BJ (cell line): ENCODE results near the gene RENBP. TPM values are rescaled to one million over a fixed set of nuclear protein-coding genes. Genes with fewer than 3 reads are reported as not detected.

Source experiments
- CTCF ChIA-PET: fragments of 350-600 bp; formaldehyde crosslinking; extraction: SDS; loops from one replicate; lab custom pipeline; 2021; ENCODE audit warnings: antibody characterized with exemption, inconsistent platforms; lab: Yijun Ruan, JAX
- POLR2A ChIA-PET: fragments of 300-600 bp; sonication (Branson Sonifier 250); formaldehyde crosslinking; extraction: SDS; loops from one replicate; lab custom pipeline; 2021; ENCODE audit warnings: antibody characterized with exemption; lab: Charles Lee
- DNase-seq: peaks from one replicate; pipeline ENCODE4 v3.0.0-alpha.2; 2011; ENCODE audit warnings: low read depth
- H3K27me3 ChIP-seq: 2 replicates; pipeline ENCODE4 v1.6.0; 2011; ENCODE audit warnings: low read length; ENCODE audit not compliant: control insufficient read depth, insufficient read depth
- H3K36me3 ChIP-seq: 2 replicates; pipeline ENCODE4 v1.5.1; 2011; ENCODE audit warnings: low read length; ENCODE audit not compliant: control insufficient read depth, insufficient read depth
- H3K4me3 ChIP-seq: 2 replicates; pipeline ENCODE4 v1.5.1; 2011; ENCODE audit warnings: low read depth, mild to moderate bottlenecking, control low read depth, low read length
- polyA plus RNA-seq: library from polyadenylated mRNA; depleted of rRNA; stranded (reverse); fragments of >200 nt; gene quantifications from 2 replicates; pipeline ENCODE4 v1.2.3, GENCODE V29; 2011
- TF ChIP-seq, protein P1 (sequence below): IDR thresholded peaks from 2 replicates; pipeline ENCODE4 v1.5.1; 2011; ENCODE audit warnings: low read depth, mild to moderate bottlenecking, control low read depth, inconsistent platforms, low read length, moderate library complexity; ENCODE audit not compliant: insufficient read depth

RENBP gene
- polyA plus RNA-seq, 1 experiment: 0.43 TPM

DNA sequence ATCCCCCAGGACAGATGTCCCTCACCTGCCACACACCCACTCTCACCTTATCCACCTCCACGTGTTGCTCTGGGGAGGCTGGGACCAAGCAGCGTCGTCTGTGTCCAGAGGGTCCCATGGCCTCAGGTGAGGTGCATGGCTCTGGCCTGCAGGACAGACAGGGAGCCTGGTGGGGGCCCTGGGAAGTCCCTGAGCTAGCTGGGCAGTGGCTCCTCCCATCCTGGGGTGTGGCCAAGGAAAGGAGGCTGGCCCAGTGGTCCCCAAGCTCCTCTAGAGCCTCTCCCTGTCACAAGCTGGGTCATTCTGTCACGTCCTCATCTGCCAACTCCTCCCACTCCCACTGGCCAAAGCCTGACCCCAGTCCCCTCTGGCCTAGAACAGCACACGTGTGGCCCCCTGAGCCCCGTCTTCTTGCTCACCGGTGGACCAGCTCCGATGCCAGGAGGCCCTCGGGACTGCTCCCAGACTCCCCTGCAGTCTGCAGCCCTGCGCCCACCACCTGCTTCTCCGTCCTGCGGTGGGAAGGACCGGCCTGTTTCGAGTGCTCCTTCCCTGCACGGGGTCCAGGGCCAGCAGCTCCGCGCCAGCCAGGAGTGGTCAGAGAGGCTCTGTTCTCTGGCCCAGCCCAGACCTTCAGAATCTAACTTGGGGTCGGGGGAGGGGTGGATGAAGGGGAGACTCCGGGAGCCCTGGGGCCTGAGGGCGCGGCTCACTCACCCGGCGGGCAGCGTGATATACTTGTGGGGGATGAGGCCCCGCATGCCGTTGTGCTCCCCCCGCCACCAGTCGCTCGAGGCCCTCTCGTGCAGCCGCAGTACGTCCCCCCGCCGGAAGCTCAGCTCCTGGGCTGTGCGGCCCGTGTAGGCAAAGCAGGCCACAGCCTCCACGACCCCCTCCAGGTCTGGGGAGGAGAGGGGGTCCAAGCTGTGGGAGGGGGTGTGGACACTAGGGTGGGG lies 35.1 kb downstream of the RENBP start:
- DNase-seq: no peak
- CTCF ChIA-PET: interaction anchor here (5.1 kb wide), 1 partner anchor 13 kb away, joined by 26 read pairs; no protein-coding TSS in a partner anchor
- POLR2A ChIA-PET: no interaction called here
- no peaks in the 10 kb centered on the region for H3K27me3 ChIP-seq
- H3K36me3 ChIP-seq: no peaks in the 10 kb centered on the region
- TF ChIP-seq, protein P1, sequence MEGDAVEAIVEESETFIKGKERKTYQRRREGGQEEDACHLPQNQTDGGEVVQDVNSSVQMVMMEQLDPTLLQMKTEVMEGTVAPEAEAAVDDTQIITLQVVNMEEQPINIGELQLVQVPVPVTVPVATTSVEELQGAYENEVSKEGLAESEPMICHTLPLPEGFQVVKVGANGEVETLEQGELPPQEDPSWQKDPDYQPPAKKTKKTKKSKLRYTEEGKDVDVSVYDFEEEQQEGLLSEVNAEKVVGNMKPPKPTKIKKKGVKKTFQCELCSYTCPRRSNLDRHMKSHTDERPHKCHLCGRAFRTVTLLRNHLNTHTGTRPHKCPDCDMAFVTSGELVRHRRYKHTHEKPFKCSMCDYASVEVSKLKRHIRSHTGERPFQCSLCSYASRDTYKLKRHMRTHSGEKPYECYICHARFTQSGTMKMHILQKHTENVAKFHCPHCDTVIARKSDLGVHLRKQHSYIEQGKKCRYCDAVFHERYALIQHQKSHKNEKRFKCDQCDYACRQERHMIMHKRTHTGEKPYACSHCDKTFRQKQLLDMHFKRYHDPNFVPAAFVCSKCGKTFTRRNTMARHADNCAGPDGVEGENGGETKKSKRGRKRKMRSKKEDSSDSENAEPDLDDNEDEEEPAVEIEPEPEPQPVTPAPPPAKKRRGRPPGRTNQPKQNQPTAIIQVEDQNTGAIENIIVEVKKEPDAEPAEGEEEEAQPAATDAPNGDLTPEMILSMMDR: no peak
- no peak overlapping the region for H3K4me3 ChIP-seq

- Histone ChIP-seq H3K27me3 (no peaks in the 10 kb centered on the region), H3K4me3 (no peak overlapping the region), H3K36me3 (no peaks in the 10 kb centered on the region)
- DNase-seq: no peak
- ChIA-PET CTCF (no interaction called here), POLR2A (no interaction called here)
- TF ChIP-seq, protein P1: no peak
These were observed 36.1 kb downstream of the RENBP start for GRCh38 chrX:153908219-153908860.

GRCh38 chrX:153907456-153907855 lies 37.0 kb downstream of the RENBP start:
- CTCF ChIA-PET: interaction anchor here (1.2 to 1.4 kb wide), 2 partner anchors 15 to 143 kb away, joined by 3 to 5 read pairs; partner anchors contain the start of gene PLXNB3

GRCh38 chrX:153906126-153906917 lies 38.1 kb downstream of the RENBP start:
- no peak overlapping the region for H3K4me3 ChIP-seq
- CTCF ChIA-PET: interaction anchor here (1.0 to 1.4 kb wide), 3 partner anchors 16 to 142 kb away, joined by 3 to 5 read pairs (median 3); partner anchors contain the start of gene PLXNB3
- TF ChIP-seq, protein P1: no peak

More at GRCh38 chrX:153907456-153907855, 37.0 kb downstream of the RENBP start:
- H3K4me3 ChIP-seq: no peak overlapping the region
- no peaks in the 10 kb centered on the region for H3K36me3 ChIP-seq
- DNase-seq: no peak
- TF ChIP-seq, protein P1: no peak
- POLR2A ChIA-PET: no interaction called here
- H3K27me3 ChIP-seq: no peaks in the 10 kb centered on the region

More at GRCh38 chrX:153906126-153906917, 38.1 kb downstream of the RENBP start:
- DNase-seq: no peak
- H3K36me3 ChIP-seq: no peaks in the 10 kb centered on the region
- POLR2A ChIA-PET: no interaction called here
- H3K27me3 ChIP-seq: no peaks in the 10 kb centered on the region
